ENCODE data around the gene ADAMTSL2.

Gene ADAMTSL2

GRCh38 chr9:133594310-133594709, 59.8 kb downstream of the ADAMTSL2 start:
- no peak overlapping the region for H3K4me3 ChIP-seq (ENCODE audit: low read depth, low read length)
- no peak overlapping the region for H3K9ac ChIP-seq (ENCODE audit: low read depth, low read length)
- no peaks in the 10 kb centered on the region for H3K27me3 ChIP-seq (ENCODE audit: control insufficient read depth, insufficient read depth, low read length)
- H3K9me3 ChIP-seq (ENCODE audit: control insufficient read depth, insufficient read depth, low read length) = peaks cover 8% of the 10 kb centered on the region
- H3K4me1 ChIP-seq (ENCODE audit: control insufficient read depth, insufficient read depth, low read length) = no peaks in the 10 kb centered on the region
- no peaks in the 10 kb centered on the region for H3K36me3 ChIP-seq (ENCODE audit: control insufficient read depth, insufficient read depth, low read length)

GRCh38 chr9:133595910-133596309, 61.4 kb downstream of the ADAMTSL2 start:
- Histone ChIP-seq H3K9ac (ENCODE audit: low read depth, low read length) (no peak overlapping the region), H3K36me3 (ENCODE audit: control insufficient read depth, insufficient read depth, low read length) (no peaks in the 10 kb centered on the region), H3K27me3 (ENCODE audit: control insufficient read depth, insufficient read depth, low read length) (no peaks in the 10 kb centered on the region), H3K4me3 (ENCODE audit: low read depth, low read length) (no peak overlapping the region), H3K4me1 (ENCODE audit: control insufficient read depth, insufficient read depth, low read length) (no peaks in the 10 kb centered on the region), H3K9me3 (ENCODE audit: control insufficient read depth, insufficient read depth, low read length) (peaks cover 8% of the 10 kb centered on the region)

- no peak overlapping the region for H3K4me3 ChIP-seq (ENCODE audit: low read depth, low read length)
- H3K9me3 ChIP-seq (ENCODE audit: control insufficient read depth, insufficient read depth, low read length) = peaks cover 8% of the 10 kb centered on the region
- no peaks in the 10 kb centered on the region for H3K36me3 ChIP-seq (ENCODE audit: control insufficient read depth, insufficient read depth, low read length)
- H3K4me1 ChIP-seq (ENCODE audit: control insufficient read depth, insufficient read depth, low read length) = no peaks in the 10 kb centered on the region
- H3K9ac ChIP-seq (ENCODE audit: low read depth, low read length) = no peak overlapping the region
- no peaks in the 10 kb centered on the region for H3K27me3 ChIP-seq (ENCODE audit: control insufficient read depth, insufficient read depth, low read length)
Observed at GRCh38 chr9:133597316-133597957, 62.9 kb downstream of the ADAMTSL2 start.

- H3K27me3 ChIP-seq (ENCODE audit: control insufficient read depth, insufficient read depth, low read length) = no peaks in the 10 kb centered on the region
- H3K36me3 ChIP-seq (ENCODE audit: control insufficient read depth, insufficient read depth, low read length) = no peaks in the 10 kb centered on the region
- H3K9ac ChIP-seq (ENCODE audit: low read depth, low read length) = no peak overlapping the region
- peaks cover 8% of the 10 kb centered on the region for H3K9me3 ChIP-seq (ENCODE audit: control insufficient read depth, insufficient read depth, low read length)
- no peak overlapping the region for H3K4me3 ChIP-seq (ENCODE audit: low read depth, low read length)
- H3K4me1 ChIP-seq (ENCODE audit: control insufficient read depth, insufficient read depth, low read length) = no peaks in the 10 kb centered on the region
Observed at GRCh38 chr9:133598978-133599377, 64.5 kb downstream of the ADAMTSL2 start.

- no peak overlapping the region for H3K4me3 ChIP-seq (ENCODE audit: low read depth, low read length)
- no peaks in the 10 kb centered on the region for H3K4me1 ChIP-seq (ENCODE audit: control insufficient read depth, insufficient read depth, low read length)
- H3K9ac ChIP-seq (ENCODE audit: low read depth, low read length) = no peak overlapping the region
- H3K27me3 ChIP-seq (ENCODE audit: control insufficient read depth, insufficient read depth, low read length) = no peaks in the 10 kb centered on the region
- peaks cover 8% of the 10 kb centered on the region for H3K9me3 ChIP-seq (ENCODE audit: control insufficient read depth, insufficient read depth, low read length)
- no peaks in the 10 kb centered on the region for H3K36me3 ChIP-seq (ENCODE audit: control insufficient read depth, insufficient read depth, low read length)
Observed at GRCh38 chr9:133599470-133600173, 65.1 kb downstream of the ADAMTSL2 start.

GRCh38 chr9:133600739-133601138, 66.2 kb downstream of the ADAMTSL2 start:
- Histone ChIP-seq H3K9me3 (ENCODE audit: control insufficient read depth, insufficient read depth, low read length) (peaks cover 8% of the 10 kb centered on the region), H3K4me1 (ENCODE audit: control insufficient read depth, insufficient read depth, low read length) (no peaks in the 10 kb centered on the region), H3K4me3 (ENCODE audit: low read depth, low read length) (no peak overlapping the region), H3K9ac (ENCODE audit: low read depth, low read length) (no peak overlapping the region), H3K27me3 (ENCODE audit: control insufficient read depth, insufficient read depth, low read length) (no peaks in the 10 kb centered on the region), H3K36me3 (ENCODE audit: control insufficient read depth, insufficient read depth, low read length) (no peaks in the 10 kb centered on the region)

- no peak overlapping the region for H3K4me3 ChIP-seq (ENCODE audit: low read depth, low read length)
- no peaks in the 10 kb centered on the region for H3K36me3 ChIP-seq (ENCODE audit: control insufficient read depth, insufficient read depth, low read length)
- H3K9me3 ChIP-seq (ENCODE audit: control insufficient read depth, insufficient read depth, low read length) = peaks cover 8% of the 10 kb centered on the region
- no peaks in the 10 kb centered on the region for H3K27me3 ChIP-seq (ENCODE audit: control insufficient read depth, insufficient read depth, low read length)
- no peaks in the 10 kb centered on the region for H3K4me1 ChIP-seq (ENCODE audit: control insufficient read depth, insufficient read depth, low read length)
- H3K9ac ChIP-seq (ENCODE audit: low read depth, low read length) = no peak overlapping the region
Observed at GRCh38 chr9:133601746-133602145, 67.2 kb downstream of the ADAMTSL2 start.

GRCh38 chr9:133602277-133602676, 67.8 kb downstream of the ADAMTSL2 start:
- peaks cover 2% of the 10 kb centered on the region for H3K27me3 ChIP-seq (ENCODE audit: control insufficient read depth, insufficient read depth, low read length)

GRCh38 chr9:133603135-133603927, 68.8 kb downstream of the ADAMTSL2 start:
- H3K9ac ChIP-seq (ENCODE audit: low read depth, low read length) = no peak overlapping the region
- no peaks in the 10 kb centered on the region for H3K36me3 ChIP-seq (ENCODE audit: control insufficient read depth, insufficient read depth, low read length)
- peaks cover 9% of the 10 kb centered on the region for H3K27me3 ChIP-seq (ENCODE audit: control insufficient read depth, insufficient read depth, low read length)
- H3K4me1 ChIP-seq (ENCODE audit: control insufficient read depth, insufficient read depth, low read length) = no peaks in the 10 kb centered on the region
- H3K9me3 ChIP-seq (ENCODE audit: control insufficient read depth, insufficient read depth, low read length) = no peaks in the 10 kb centered on the region
- H3K4me3 ChIP-seq (ENCODE audit: low read depth, low read length) = no peak overlapping the region

More at GRCh38 chr9:133602277-133602676, 67.8 kb downstream of the ADAMTSL2 start:
- Histone ChIP-seq H3K4me1 (ENCODE audit: control insufficient read depth, insufficient read depth, low read length) (no peaks in the 10 kb centered on the region), H3K36me3 (ENCODE audit: control insufficient read depth, insufficient read depth, low read length) (no peaks in the 10 kb centered on the region), H3K4me3 (ENCODE audit: low read depth, low read length) (no peak overlapping the region), H3K9ac (ENCODE audit: low read depth, low read length) (no peak overlapping the region), H3K9me3 (ENCODE audit: control insufficient read depth, insufficient read depth, low read length) (peaks cover 4% of the 10 kb centered on the region)

- peaks cover 15% of the 10 kb centered on the region for H3K27me3 ChIP-seq (ENCODE audit: control insufficient read depth, insufficient read depth, low read length)
- H3K4me3 ChIP-seq (ENCODE audit: low read depth, low read length) = no peak overlapping the region
- no peaks in the 10 kb centered on the region for H3K36me3 ChIP-seq (ENCODE audit: control insufficient read depth, insufficient read depth, low read length)
- H3K4me1 ChIP-seq (ENCODE audit: control insufficient read depth, insufficient read depth, low read length) = no peaks in the 10 kb centered on the region
- H3K9ac ChIP-seq (ENCODE audit: low read depth, low read length) = no peak overlapping the region
- H3K9me3 ChIP-seq (ENCODE audit: control insufficient read depth, insufficient read depth, low read length) = no peaks in the 10 kb centered on the region
Observed at GRCh38 chr9:133604214-133604613, 69.7 kb downstream of the ADAMTSL2 start.

- Histone ChIP-seq H3K27me3 (ENCODE audit: control insufficient read depth, insufficient read depth, low read length) (peaks cover 18% of the 10 kb centered on the region), H3K9ac (ENCODE audit: low read depth, low read length) (no peak overlapping the region), H3K4me3 (ENCODE audit: low read depth, low read length) (no peak overlapping the region), H3K4me1 (ENCODE audit: control insufficient read depth, insufficient read depth, low read length) (no peaks in the 10 kb centered on the region), H3K9me3 (ENCODE audit: control insufficient read depth, insufficient read depth, low read length) (no peaks in the 10 kb centered on the region), H3K36me3 (ENCODE audit: control insufficient read depth, insufficient read depth, low read length) (no peaks in the 10 kb centered on the region)
Observed at GRCh38 chr9:133604856-133605255, 70.4 kb downstream of the ADAMTSL2 start.
